Progenitor cell of endocrine pancreas (in vitro differentiated cells): ENCODE data around the gene SACM1L. TPM values are rescaled to one million over a fixed set of nuclear protein-coding genes. Genes with fewer than 3 reads are reported as not detected.

Source experiments
- DNase-seq: peaks from one replicate; pipeline ENCODE4 v3.0.0; 2021; ENCODE audit warnings: low spot score; ENCODE audit not compliant: unreplicated experiment
- H3K27ac Mint-ChIP-seq: 2 replicates; pipeline ENCODE4 v1.8.0; 2021; ENCODE audit warnings: mild to moderate bottlenecking, moderate library complexity, mixed read lengths
- H3K27me3 Mint-ChIP-seq: 2 replicates; pipeline ENCODE4 v1.8.0; 2021; ENCODE audit warnings: mixed read lengths
- H3K36me3 Mint-ChIP-seq: 2 replicates; pipeline ENCODE4 v1.8.0; 2022; ENCODE audit warnings: mixed read lengths; ENCODE audit not compliant: insufficient read depth
- H3K4me1 Mint-ChIP-seq: 2 replicates; pipeline ENCODE4 v1.8.0; 2021; ENCODE audit warnings: low read depth, mixed read lengths
- H3K4me3 Mint-ChIP-seq: 2 replicates; pipeline ENCODE4 v1.8.0; 2021; ENCODE audit warnings: low read depth, mild to moderate bottlenecking, moderate library complexity, mixed read lengths
- H3K9me3 Mint-ChIP-seq: 2 replicates; pipeline ENCODE4 v1.8.0; 2021; ENCODE audit warnings: low read depth, mixed read lengths
- CTCF ChIP-seq: fragments of 200-600 bp; sonication (generic); IDR thresholded peaks from one replicate; pipeline ENCODE4 v1.5.0; 2021; ENCODE audit warnings: antibody characterized with exemption, mild to moderate bottlenecking; ENCODE audit not compliant: unreplicated experiment
- total RNA-seq: library from RNA; stranded (reverse); gene quantifications from 2 replicates; pipeline ENCODE4 v1.2.1, GENCODE V29; 2021

SACM1L gene
- total RNA-seq, 1 donor from 2014 or later, result 56.7 TPM

DNA sequence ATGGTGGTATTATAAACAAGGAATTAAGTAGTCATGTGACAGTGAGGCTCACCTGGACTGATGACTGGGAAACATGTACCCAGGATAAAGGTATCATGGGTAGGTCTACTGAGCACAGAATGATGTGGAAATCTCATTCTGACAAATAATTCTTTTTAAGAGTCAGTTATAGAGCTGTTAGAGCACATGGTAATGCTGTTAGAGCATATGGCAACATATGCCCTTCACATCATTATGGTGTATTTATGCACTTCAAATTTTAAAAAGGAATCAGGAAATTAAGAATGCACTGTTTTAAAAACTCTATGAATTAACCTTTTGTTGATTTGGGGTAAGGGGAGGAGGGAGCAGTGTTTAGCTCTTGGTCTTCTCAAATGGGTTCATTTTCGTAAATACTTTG, 105.5 kb downstream of the SACM1L start:
- Mint-ChIP-seq H3K9me3 (peaks cover 4% of the 10 kb centered on the region), H3K27me3 (peaks cover 83% of the 10 kb centered on the region), H3K4me3 (no peak overlapping the region), H3K36me3 (no peaks in the 10 kb centered on the region), H3K4me1 (no peaks in the 10 kb centered on the region), H3K27ac (no peak overlapping the region)
- no peak for TF ChIP-seq CTCF
- DNase-seq, result no peak

Other genes starting within 250 kb of the SACM1L start
- gene LIMD1, start 94.6 kb upstream of the SACM1L start, total RNA-seq, result 31.3 and 32.5 TPM in 2 replicates
- not detected in 2 replicates for gene SLC6A20, start 107.1 kb downstream of the SACM1L start, total RNA-seq
- 28.1 and 29.3 TPM in 2 replicates for gene LZTFL1, start 152.7 kb downstream of the SACM1L start, total RNA-seq
- gene CCR9, start 197.1 kb downstream of the SACM1L start, total RNA-seq, result not detected in 2 replicates